H54 (cell line): Measurements from ENCODE around the gene NR2F2.

ENCODE experiments used
- DNase-seq: peaks from one replicate; pipeline ENCODE4 v3.0.0; 2011; ENCODE audit warnings: low spot score, mixed read lengths; ENCODE audit not compliant: insufficient read length
- FAIRE-seq: peaks from 3 replicates; lab custom pipeline; 2011; peaks lifted over from hg19 to GRCh38; lab: Jason Lieb, UNC
- POLR2A ChIP-seq: IDR thresholded peaks from 2 replicates; pipeline ENCODE4 v1.6.1; 2011; ENCODE audit warnings: low read depth, mild to moderate bottlenecking, low read length

NR2F2 gene

DNA sequence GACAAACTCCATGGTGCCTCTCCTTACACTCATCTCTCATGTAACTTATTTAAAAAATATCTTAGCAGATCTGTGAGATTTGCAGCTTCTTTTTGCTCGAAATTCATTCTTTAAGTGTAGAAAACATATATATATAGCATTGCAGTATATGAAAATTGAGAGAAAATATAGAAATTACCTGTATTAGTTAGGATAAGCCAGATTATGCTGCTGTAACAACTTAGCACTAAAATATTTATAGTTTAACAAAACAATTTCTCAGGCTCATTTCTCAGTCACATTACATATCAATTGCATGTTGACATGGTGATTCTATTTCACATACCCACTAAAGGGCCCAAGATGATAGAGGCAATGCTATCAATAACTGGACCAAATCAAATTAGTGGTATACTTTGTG lies 54.7 kb downstream of the NR2F2 start:
- no peak for DNase-seq
- TF ChIP-seq POLR2A: no peak
- FAIRE-seq: no peak

DNA sequence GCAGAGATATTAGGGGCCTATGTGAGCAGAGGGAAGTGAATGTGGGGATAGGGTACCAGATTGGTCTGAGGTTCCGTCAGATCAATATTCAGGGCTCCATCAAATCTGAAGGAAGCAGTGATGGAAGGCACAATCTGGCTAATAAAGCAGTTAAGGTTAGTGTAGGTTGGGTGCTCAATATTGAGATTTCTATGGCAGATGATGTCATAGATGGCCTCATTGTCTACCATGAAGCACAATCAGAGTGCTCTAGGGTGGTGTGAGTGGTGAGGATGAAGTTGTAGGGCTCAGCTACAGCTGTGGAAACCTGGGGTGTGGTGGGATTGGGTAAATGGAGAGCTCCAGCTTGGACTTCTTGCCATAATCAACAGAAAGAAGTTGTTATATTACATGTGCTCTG lies 58.2 kb downstream of the NR2F2 start:
- no peak for TF ChIP-seq POLR2A
- no peak for FAIRE-seq
- DNase-seq: no peak
